ENCODE results near the gene CELA3B.
"Not testable (repeated sequence)": the region's sequence is repeated elsewhere in the genome, so short reads cannot be mapped to it uniquely, and the experiment has no call there.

The CELA3B gene

GRCh38 chr1:21980515-21981220 lies 3.8 kb downstream of the CELA3B start:
- not testable (repeated sequence) for DNase-seq

- DNase-seq = not testable (repeated sequence)
These were observed 4.4 kb downstream of the CELA3B start for GRCh38 chr1:21981253-21981652.

- DNase-seq = not testable (repeated sequence)
These were observed 5.3 kb downstream of the CELA3B start for GRCh38 chr1:21982122-21982521.

GRCh38 chr1:21983539-21983938 lies 6.7 kb downstream of the CELA3B start:
- not testable (repeated sequence) for DNase-seq

GRCh38 chr1:21985893-21986292 lies 9.1 kb downstream of the CELA3B start:
- not testable (repeated sequence) for DNase-seq

GRCh38 chr1:21986386-21986785 lies 9.6 kb downstream of the CELA3B start:
- not testable (repeated sequence) for DNase-seq

GRCh38 chr1:21989672-21990393 lies 13.0 kb downstream of the CELA3B start:
- not testable (repeated sequence) for DNase-seq

GRCh38 chr1:21992186-21992585 lies 15.4 kb downstream of the CELA3B start:
- not testable (repeated sequence) for DNase-seq

- not testable (repeated sequence) for DNase-seq
These were observed 17.9 kb downstream of the CELA3B start for GRCh38 chr1:21994716-21995115.

- not testable (repeated sequence) for DNase-seq
These were observed 19.8 kb downstream of the CELA3B start for GRCh38 chr1:21996663-21996970.

GRCh38 chr1:21997891-21998623 lies 21.2 kb downstream of the CELA3B start:
- DNase-seq = not testable (repeated sequence)

- peak; percentile 40 for DNase-seq
These were observed 21.9 kb downstream of the CELA3B start for GRCh38 chr1:21998624-21999294.

- not testable (repeated sequence) for DNase-seq
These were observed 22.8 kb downstream of the CELA3B start for GRCh38 chr1:21999645-22000044.

- DNase-seq = no peak
These were observed 24.6 kb downstream of the CELA3B start, which contains the start of gene CELA3A for GRCh38 chr1:22001409-22001808. Gene CELA3A (plus strand): TSS chr1:22001657. CDS start chr1:22001675, 18 bp downstream.

- DNase-seq = not testable (repeated sequence)
These were observed 25.6 kb downstream of the CELA3B start for GRCh38 chr1:22002461-22002860.

- DNase-seq = not testable (repeated sequence)
These were observed 26.1 kb downstream of the CELA3B start for GRCh38 chr1:22002875-22003274.

GRCh38 chr1:22003959-22004358 lies 27.1 kb downstream of the CELA3B start:
- DNase-seq = not testable (repeated sequence)

GRCh38 chr1:22005261-22006149 lies 28.7 kb downstream of the CELA3B start:
- DNase-seq = peak; percentile 14

GRCh38 chr1:22006736-22007135 lies 29.9 kb downstream of the CELA3B start:
- not testable (repeated sequence) for DNase-seq

GRCh38 chr1:22007262-22007661 lies 30.4 kb downstream of the CELA3B start:
- not testable (repeated sequence) for DNase-seq

GRCh38 chr1:22009566-22009965 lies 32.7 kb downstream of the CELA3B start:
- DNase-seq = not testable (repeated sequence)

GRCh38 chr1:22012752-22013151 lies 35.9 kb downstream of the CELA3B start:
- not testable (repeated sequence) for DNase-seq
